Measurements from ENCODE around the gene PSENEN. TPM values are rescaled to one million over a fixed set of nuclear protein-coding genes. Genes with fewer than 3 reads are reported as not detected.

The PSENEN gene
- total and polyA plus RNA-seq, 9 of the 15 experiments (the other 6 are each of a cell fraction or from before 2014, with no cell fraction given), result 34.5 to 299 (median 61.1) TPM

- TF ChIP-seq KAT2B (IDR thresholded peaks at IDR 0.05; ENCODE audit: low read depth, low read length) (no peak), ZFP36 (IDR thresholded peaks at IDR 0.05; ENCODE audit: low read depth, low read length, partially characterized antibody) (peak; percentile 84), PKNOX1 (IDR thresholded peaks at IDR 0.05) (peak; percentile 93), ETV1 (tag; conservative IDR thresholded peaks at IDR 0.05; ENCODE audit: low read depth) (peak; percentile 47), SIN3A (IDR thresholded peaks at IDR 0.05; ENCODE audit: borderline replicate concordance in 2 of 2, control insufficient read depth in 1 of 2, low read depth in 2 of 2, low read length in 2 of 2) (peak; percentile 48 to 53; a peak in 2 of 4 replicates), ZNF609 (CRISPR knock-in tag; IDR thresholded peaks at IDR 0.05; ENCODE audit: borderline replicate concordance) (no peak), KLF1 (tag; IDR thresholded peaks at IDR 0.05) (peak; percentile 75), PHF20 (IDR thresholded peaks at IDR 0.05; ENCODE audit: partially characterized antibody) (peak; percentile 30), SIRT6 (IDR thresholded peaks at IDR 0.05; ENCODE audit: low read depth, low read length) (no peak), MAX (CRISPR knock-in tag; IDR thresholded peaks at IDR 0.05) (peak; percentile 81), JUND (IDR thresholded peaks at IDR 0.05; ENCODE audit: borderline replicate concordance, low read depth, low read length) (peak; percentile 11; the same call in 1 of the 2 replicates), JUND (tag; IDR thresholded peaks at IDR 0.05; ENCODE audit: borderline replicate concordance, low read depth, low read length) (no peak; the same call in 2 of the 3 replicates), ZNF212 (CRISPR knock-in tag; IDR thresholded peaks at IDR 0.05) (no peak), FOXK1 (CRISPR knock-in tag; IDR thresholded peaks at IDR 0.05; ENCODE audit: borderline replicate concordance) (peak; percentile 93; the same call in 1 of the 2 replicates), KLF13 (tag; IDR thresholded peaks at IDR 0.05; ENCODE audit: borderline replicate concordance, low read depth) (0 out of 2 replicates have a peak, but pooled peaks have one; percentile 44), CEBPG (CRISPR knock-in tag; IDR thresholded peaks at IDR 0.05) (peak; percentile 39; the same call in 1 of the 2 replicates), CEBPG (tag; conservative IDR thresholded peaks at IDR 0.05 in 1 of 2, IDR thresholded peaks at IDR 0.05 in 1 of 2) (peak; percentile 87), ZNF324 (CRISPR knock-in tag; IDR thresholded peaks at IDR 0.05) (no peak), SMARCE1 (IDR thresholded peaks at IDR 0.05) (0 out of 2 replicates have a peak, but pooled peaks have one; percentile 33), BRD9 (IDR thresholded peaks at IDR 0.05; ENCODE audit: low read depth, partially characterized antibody) (peak; percentile 49), FUS (optimal IDR thresholded peaks at IDR 0.05; ENCODE audit: low read depth, low read length) (no peak), KDM5B (IDR thresholded peaks at IDR 0.05; ENCODE audit: insufficient replicate concordance, low read depth, low read length) (peak; percentile 89)
Measured at GRCh38 chr19:35740423-35741202, 4.8 kb upstream of the PSENEN start (continued).
